AG04450 (cell line): ENCODE results near the gene RANGAP1. TPM values are rescaled to one million over a fixed set of nuclear protein-coding genes. Genes with fewer than 3 reads are reported as not detected.

ENCODE experiments used
- CTCF ChIA-PET: fragments of 300-600, 350-600 bp; formaldehyde crosslinking; extraction: SDS; loops from one replicate; lab custom pipeline; 2022; ENCODE audit warnings: antibody characterized with exemption, inconsistent platforms; lab: Charles Lee
- POLR2A ChIA-PET: fragments of 350-600 bp; formaldehyde crosslinking; extraction: SDS; loops from one replicate; lab custom pipeline; 2021; ENCODE audit warnings: antibody characterized with exemption, inconsistent platforms; lab: Yijun Ruan, JAX
- DNase-seq: peaks from one replicate; pipeline ENCODE4 v3.0.0-alpha.2; 2011; ENCODE audit warnings: low read depth, low spot score
- H3K27ac ChIP-seq: one replicate; pipeline ENCODE4 v1.5.1; 2012; ENCODE audit warnings: low read depth, low read length, control low read depth
- H3K27me3 ChIP-seq: one replicate; pipeline ENCODE4 v1.6.0; 2012; ENCODE audit warnings: low read length; ENCODE audit not compliant: control insufficient read depth, insufficient read depth
- H3K4me3 ChIP-seq: 2 replicates; pipeline ENCODE4 v1.5.1; 2011; ENCODE audit warnings: mild to moderate bottlenecking, low read depth, low read length, control low read depth
- H3K9me3 ChIP-seq: 2 replicates; pipeline ENCODE4 v1.5.1; 2012; ENCODE audit warnings: low read length; ENCODE audit not compliant: control insufficient read depth, insufficient read depth
- CTCF ChIP-seq: IDR thresholded peaks from 2 replicates; pipeline ENCODE4 v1.5.1; 2011; ENCODE audit warnings: low read depth, low read length, control low read depth, inconsistent platforms
- polyA plus RNA-seq: library from polyadenylated mRNA; depleted of rRNA; stranded (reverse); fragments of >200 nt; gene quantifications from 2 replicates; pipeline ENCODE4 v1.2.3, GENCODE V29; 2011

RANGAP1 gene
- polyA plus RNA-seq, 1 experiment = 75.8 TPM

- POLR2A ChIA-PET = interaction anchor here (1.2 kb wide), 1 partner anchor 26 kb away, joined by 4 read pairs; no protein-coding TSS in a partner anchor
- H3K4me3 ChIP-seq = no peak overlapping the region
- H3K27ac ChIP-seq = no peak overlapping the region
- no peaks in the 10 kb centered on the region; the same call in 1 of the 2 replicates for H3K9me3 ChIP-seq
- no peak for DNase-seq
- CTCF ChIA-PET = interaction anchor here (0.7 to 1.4 kb wide), 3 partner anchors 58 to 329 kb away, joined by 3 to 7 read pairs (median 4); partner anchors contain the start of gene ZC3H7B
- no peaks in the 10 kb centered on the region for H3K27me3 ChIP-seq
- no peak for TF ChIP-seq CTCF
These were observed 42.6 kb downstream of the RANGAP1 start for GRCh38 chr22:41243361-41243760.

- DNase-seq = no peak
- H3K4me3 ChIP-seq = no peak overlapping the region
- H3K27me3 ChIP-seq = no peaks in the 10 kb centered on the region
- H3K27ac ChIP-seq = no peak overlapping the region
- ChIA-PET CTCF (no interaction called here), POLR2A (no interaction called here)
- no peaks in the 10 kb centered on the region; the same call in 1 of the 2 replicates for H3K9me3 ChIP-seq
- TF ChIP-seq CTCF = no peak
These were observed 43.4 kb downstream of the RANGAP1 start for GRCh38 chr22:41242396-41243117.

GRCh38 chr22:41241133-41241676 lies 44.8 kb downstream of the RANGAP1 start:
- no peak overlapping the region for H3K4me3 ChIP-seq

GRCh38 chr22:41240377-41241132 lies 45.4 kb downstream of the RANGAP1 start, which contains the start of gene CHADL:
Gene CHADL, minus strand, starts transcription at chr22:41240931. Its CDS starts 50 bp downstream, at chr22:41240881.
- no peak for TF ChIP-seq CTCF
- ChIA-PET POLR2A (no interaction called here), CTCF (no interaction called here)
- Histone ChIP-seq H3K27ac (no peak within 1 kb of the TSS), H3K4me3 (no peak within 1 kb of the TSS), H3K9me3 (no peaks in the 10 kb centered on the region; the same call in 1 of the 2 replicates), H3K27me3 (peaks cover 2% of the 10 kb centered on the region)
- no peak for DNase-seq

More at GRCh38 chr22:41241133-41241676, 44.8 kb downstream of the RANGAP1 start:
- Histone ChIP-seq H3K9me3 (no peaks in the 10 kb centered on the region; the same call in 1 of the 2 replicates), H3K27me3 (peaks cover 2% of the 10 kb centered on the region), H3K27ac (no peak overlapping the region)
- POLR2A ChIA-PET = no interaction called here
- CTCF ChIA-PET = no interaction called here
- DNase-seq = no peak
- TF ChIP-seq CTCF = no peak
